Measurements from ENCODE around the gene KANSL2. TPM values are rescaled to one million over a fixed set of nuclear protein-coding genes. Genes with fewer than 3 reads are reported as not detected.

Gene KANSL2
- total and polyA plus RNA-seq, 2 donors (not counting 3 experiments of a cell fraction or from before 2014, with no cell fraction given), result 30.5 to 35.8 TPM

DNA sequence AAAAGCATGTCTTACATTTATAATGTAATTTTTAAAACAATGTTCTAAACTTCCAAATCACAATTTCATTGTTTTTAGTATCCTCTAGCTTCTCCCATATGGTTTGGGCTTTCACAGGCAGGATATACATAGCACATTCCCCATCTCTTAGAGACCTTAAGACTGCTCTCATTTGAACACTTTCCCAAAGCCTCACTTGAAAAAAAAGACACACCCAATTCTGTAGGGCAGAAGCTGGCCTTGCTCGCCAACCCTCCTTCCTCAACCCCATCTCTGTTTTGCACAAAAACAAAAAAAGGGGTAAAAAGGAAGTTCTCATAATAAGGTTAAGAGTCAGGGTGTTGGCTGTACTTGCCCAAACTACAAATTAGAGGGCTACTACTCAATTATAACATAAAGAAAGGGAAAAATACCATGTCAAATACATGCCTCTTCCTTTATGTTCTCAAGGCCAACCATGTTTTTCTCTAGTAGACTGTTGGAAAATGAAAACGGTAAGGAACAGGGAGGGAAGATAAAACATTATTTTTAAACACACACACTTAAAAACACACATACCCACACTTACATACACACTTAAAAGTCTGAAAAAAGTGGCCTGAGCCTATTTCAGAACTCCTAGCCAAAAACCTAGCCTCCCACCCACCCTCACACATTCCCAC lies 9.9 kb upstream of the KANSL2 start:
- intact Hi-C loops (cut with micrococcal nuclease), result no loop called here
- FAIRE-seq, result no peak

More for the DNA sequence above, 9.9 kb upstream of the KANSL2 start:
- no peak for DNase-seq (ENCODE audit: low read depth, low spot score)
- Histone ChIP-seq H3K4me2 (ENCODE audit: insufficient read depth, low read length) (no peak overlapping the region), H3K27ac (ENCODE audit: insufficient read depth, low read depth, low read length) (no peak overlapping the region), H2AFZ (ENCODE audit: low read depth, low read length) (no peak overlapping the region), H3K9me3 (replicated peaks; ENCODE audit: control insufficient read depth, insufficient read depth, low read length) (no peaks in the 10 kb centered on the region), H3K4me1 (ENCODE audit: control insufficient read depth, extremely low read depth, insufficient read depth, low read length) (no peaks in the 10 kb centered on the region), H3K27me3 (ENCODE audit: control insufficient read depth in 2 of 2, insufficient read depth in 2 of 2, low read length in 2 of 2) (no peaks in the 10 kb centered on the region), H3K79me2 (ENCODE audit: control insufficient read depth, insufficient read depth, low read length) (peaks cover 14% of the 10 kb centered on the region), H3K36me3 (ENCODE audit: control insufficient read depth in 2 of 2, extremely low read depth in 1 of 2, insufficient read depth in 2 of 2, low read length in 2 of 2) (peaks cover 19 to 20% of the 10 kb centered on the region in 2 experiments), H3K9me1 (replicated peaks; ENCODE audit: control insufficient read depth, extremely low read depth, insufficient read depth, low read length) (no peaks in the 10 kb centered on the region), H3K9ac (replicated peaks; ENCODE audit: extremely low read depth, insufficient read depth, low read length) (no peak overlapping the region), H3K4me3 (replicated peaks in 1 of 3; ENCODE audit: insufficient read depth in 1 of 3, low read depth in 1 of 3, low read length in 3 of 3) (no peak overlapping the region), H4K20me1 (replicated peaks; ENCODE audit: control insufficient read depth, extremely low read depth, insufficient read depth, low read length) (peaks cover 8% of the 10 kb centered on the region)
- POLR2A ChIA-PET, result interaction anchor here (2.0 kb wide), 1 partner anchor 10 kb away, joined by 8 read pairs; the partner anchor contains the start of gene KANSL2
- no peak for TF ChIP-seq MYC (IDR thresholded peaks at IDR 0.05; ENCODE audit: low read depth, low read length)
- TF ChIP-seq GATA2 (IDR thresholded peaks at IDR 0.05; ENCODE audit: insufficient read depth, insufficient read length, low read depth, low read length), result no peak
- TF ChIP-seq FOS (IDR thresholded peaks at IDR 0.05; ENCODE audit: borderline replicate concordance, insufficient read depth, low read length), result no peak
- TF ChIP-seq, protein P1, sequence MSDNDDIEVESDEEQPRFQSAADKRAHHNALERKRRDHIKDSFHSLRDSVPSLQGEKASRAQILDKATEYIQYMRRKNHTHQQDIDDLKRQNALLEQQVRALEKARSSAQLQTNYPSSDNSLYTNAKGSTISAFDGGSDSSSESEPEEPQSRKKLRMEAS (IDR thresholded peaks at IDR 0.05; ENCODE audit: insufficient read depth, insufficient read length), result no peak
- TF ChIP-seq, protein P2, sequence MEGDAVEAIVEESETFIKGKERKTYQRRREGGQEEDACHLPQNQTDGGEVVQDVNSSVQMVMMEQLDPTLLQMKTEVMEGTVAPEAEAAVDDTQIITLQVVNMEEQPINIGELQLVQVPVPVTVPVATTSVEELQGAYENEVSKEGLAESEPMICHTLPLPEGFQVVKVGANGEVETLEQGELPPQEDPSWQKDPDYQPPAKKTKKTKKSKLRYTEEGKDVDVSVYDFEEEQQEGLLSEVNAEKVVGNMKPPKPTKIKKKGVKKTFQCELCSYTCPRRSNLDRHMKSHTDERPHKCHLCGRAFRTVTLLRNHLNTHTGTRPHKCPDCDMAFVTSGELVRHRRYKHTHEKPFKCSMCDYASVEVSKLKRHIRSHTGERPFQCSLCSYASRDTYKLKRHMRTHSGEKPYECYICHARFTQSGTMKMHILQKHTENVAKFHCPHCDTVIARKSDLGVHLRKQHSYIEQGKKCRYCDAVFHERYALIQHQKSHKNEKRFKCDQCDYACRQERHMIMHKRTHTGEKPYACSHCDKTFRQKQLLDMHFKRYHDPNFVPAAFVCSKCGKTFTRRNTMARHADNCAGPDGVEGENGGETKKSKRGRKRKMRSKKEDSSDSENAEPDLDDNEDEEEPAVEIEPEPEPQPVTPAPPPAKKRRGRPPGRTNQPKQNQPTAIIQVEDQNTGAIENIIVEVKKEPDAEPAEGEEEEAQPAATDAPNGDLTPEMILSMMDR (IDR thresholded peaks at IDR 0.05; ENCODE audit: extremely low read depth in 1 of 2, insufficient read depth in 1 of 2, low read depth in 1 of 2, low read length in 2 of 2), result no peak
- TF ChIP-seq JUN (IDR thresholded peaks at IDR 0.05; ENCODE audit: borderline replicate concordance, insufficient read depth, insufficient read length, low read depth), result no peak
- TF ChIP-seq EZH2 (IDR thresholded peaks at IDR 0.05; ENCODE audit: borderline replicate concordance, low read depth, low read length, severe bottlenecking), result no peak
- no peak for TF ChIP-seq POLR2A (IDR thresholded peaks at IDR 0.05; ENCODE audit: low read depth, low read length)
- CTCF ChIA-PET, result interaction anchor here (1.1 kb wide), 1 partner anchor 61 kb away, joined by 3 read pairs; no protein-coding TSS in a partner anchor
- no TSS peak for BruUV-seq (replicated peaks)
- dilution Hi-C loops (cut with MboI; ENCODE audit: extremely low pct_ligation_motif_present, low sequenced_read_pairs), result no loop called here
